ENCODE results near the gene TGM3. TPM values are rescaled to one million over a fixed set of nuclear protein-coding genes. Genes with fewer than 3 reads are reported as not detected.

TGM3 gene
- total RNA-seq, 2 donors from 2014 or later = 0.27 to 0.82 TPM

GRCh38 chr20:2285193-2285592, 10.6 kb upstream of the TGM3 start:
- DNase-seq = no peak
- no peak for TF ChIP-seq CTCF (IDR thresholded peaks at IDR 0.05)
- H3K27me3 ChIP-seq = no peaks in the 10 kb centered on the region
- intact Hi-C loops (cut with DNase I) = no loop called here
- H3K4me3 ChIP-seq = no peak overlapping the region
- no peaks in the 10 kb centered on the region for H3K4me1 ChIP-seq
- no peak overlapping the region for H3K27ac ChIP-seq
- H3K36me3 ChIP-seq = no peaks in the 10 kb centered on the region
- no peak overlapping the region for H3K9ac ChIP-seq (ENCODE audit: low read depth in 2 of 2, low read length in 2 of 2)
- H3K9me3 ChIP-seq = no peaks in the 10 kb centered on the region

GRCh38 chr20:2285613-2286012, 10.2 kb upstream of the TGM3 start:
- Histone ChIP-seq H3K27me3 (no peaks in the 10 kb centered on the region), H3K9me3 (no peaks in the 10 kb centered on the region), H3K9ac (ENCODE audit: low read depth in 2 of 2, low read length in 2 of 2) (no peak overlapping the region), H3K4me3 (no peak overlapping the region), H3K27ac (no peak overlapping the region), H3K4me1 (no peaks in the 10 kb centered on the region), H3K36me3 (no peaks in the 10 kb centered on the region)
- intact Hi-C loops (cut with DNase I) = no loop called here
- TF ChIP-seq CTCF (IDR thresholded peaks at IDR 0.05) = no peak
- DNase-seq = no peak

GRCh38 chr20:2287504-2287903, 8.3 kb upstream of the TGM3 start:
- Histone ChIP-seq H3K9me3 (no peaks in the 10 kb centered on the region), H3K4me3 (no peak overlapping the region), H3K9ac (ENCODE audit: low read depth in 2 of 2, low read length in 2 of 2) (no peak overlapping the region), H3K36me3 (no peaks in the 10 kb centered on the region), H3K27ac (no peak overlapping the region), H3K27me3 (no peaks in the 10 kb centered on the region), H3K4me1 (no peaks in the 10 kb centered on the region)
- intact Hi-C loops (cut with DNase I) = no loop called here
- DNase-seq = no peak
- no peak for TF ChIP-seq CTCF (IDR thresholded peaks at IDR 0.05)

GRCh38 chr20:2289475-2289874, 6.3 kb upstream of the TGM3 start:
- Histone ChIP-seq H3K4me1 (no peaks in the 10 kb centered on the region), H3K9me3 (no peaks in the 10 kb centered on the region), H3K9ac (ENCODE audit: low read depth in 2 of 2, low read length in 2 of 2) (no peak overlapping the region), H3K27me3 (no peaks in the 10 kb centered on the region), H3K4me3 (no peak overlapping the region), H3K27ac (no peak overlapping the region), H3K36me3 (no peaks in the 10 kb centered on the region)
- intact Hi-C loops (cut with DNase I) = no loop called here
- no peak for DNase-seq
- TF ChIP-seq CTCF (IDR thresholded peaks at IDR 0.05) = no peak

- DNase-seq = no peak
- H3K9me3 ChIP-seq = no peaks in the 10 kb centered on the region
- no peak overlapping the region for H3K4me3 ChIP-seq
- H3K27me3 ChIP-seq = no peaks in the 10 kb centered on the region
- H3K9ac ChIP-seq (ENCODE audit: low read depth in 2 of 2, low read length in 2 of 2) = no peak overlapping the region
- H3K4me1 ChIP-seq = no peaks in the 10 kb centered on the region
- H3K36me3 ChIP-seq = no peaks in the 10 kb centered on the region
- intact Hi-C loops (cut with DNase I) = no loop called here
- H3K27ac ChIP-seq = no peak overlapping the region
- TF ChIP-seq CTCF (IDR thresholded peaks at IDR 0.05) = no peak
Measured at GRCh38 chr20:2290486-2290885, 5.3 kb upstream of the TGM3 start.
